ENCODE data around the gene DNAJC22. TPM values are rescaled to one million over a fixed set of nuclear protein-coding genes. Genes with fewer than 3 reads are reported as not detected.

DNAJC22 gene
- total RNA-seq, 1 donor from 2014 or later, result 0.99 TPM

- Mint-ChIP-seq H3K36me3 (ENCODE audit: unreplicated experiment) (no peaks in the 10 kb centered on the region), H3K27ac (ENCODE audit: unreplicated experiment) (no peak overlapping the region), H3K9me3 (ENCODE audit: unreplicated experiment) (no peaks in the 10 kb centered on the region), H3K4me3 (ENCODE audit: unreplicated experiment) (peak overlapping the region; percentile 56), H3K4me1 (ENCODE audit: unreplicated experiment) (peaks cover 46% of the 10 kb centered on the region), H3K27me3 (ENCODE audit: unreplicated experiment) (peaks cover 39% of the 10 kb centered on the region)
- DNase-seq (ENCODE audit: extremely low spot score, unreplicated experiment), result peak; percentile 91
- TF ChIP-seq CTCF (IDR thresholded peaks at IDR 0.05), result peak; percentile 92
Measured at GRCh38 chr12:49342066-49342913, 4.4 kb upstream of the DNAJC22 start.

DNA sequence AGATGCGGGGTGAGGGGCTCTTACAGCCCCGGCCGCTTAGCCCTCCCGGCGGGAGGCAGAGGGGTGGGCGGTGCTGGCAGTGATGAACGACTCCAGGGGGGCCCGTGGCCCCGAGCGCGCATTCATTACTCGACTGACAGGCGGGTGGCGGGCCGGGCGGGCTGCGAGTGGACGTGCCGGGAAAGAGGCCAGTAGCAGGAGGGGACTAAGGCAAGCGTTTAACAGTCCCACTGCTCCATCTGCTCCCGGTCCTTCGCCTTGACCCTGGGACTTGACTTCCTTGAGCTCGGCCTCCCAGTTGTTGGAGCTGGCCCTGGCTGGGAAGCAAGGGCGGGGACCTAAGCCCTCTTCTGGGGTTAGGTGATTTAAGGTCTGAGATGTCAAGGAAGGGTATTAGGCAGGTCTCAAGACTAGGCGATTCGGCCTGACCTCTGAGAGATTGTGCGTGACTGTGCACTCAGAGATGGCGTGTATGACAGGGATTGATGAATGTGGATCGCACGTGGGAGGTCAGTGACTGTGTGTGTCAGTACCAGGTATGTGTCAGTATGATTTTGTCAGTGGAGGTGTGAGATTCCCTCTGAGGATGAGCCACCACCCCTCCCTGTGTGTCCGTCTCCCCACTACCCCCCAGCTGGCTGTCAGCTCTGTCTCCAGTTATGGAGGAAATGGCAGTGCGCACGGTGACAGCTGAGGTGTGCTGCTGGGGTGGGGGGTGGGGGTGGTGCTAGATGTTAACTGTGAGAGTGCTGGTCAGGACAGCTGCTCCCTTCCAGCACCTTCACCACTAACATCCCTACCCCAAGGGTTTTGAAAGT, 3.6 kb upstream of the DNAJC22 start:
- no peak for TF ChIP-seq CTCF (IDR thresholded peaks at IDR 0.05)
- H3K4me3 Mint-ChIP-seq (ENCODE audit: unreplicated experiment), result peak overlapping the region; percentile 56
- H3K4me1 Mint-ChIP-seq (ENCODE audit: unreplicated experiment), result peaks cover 54% of the 10 kb centered on the region
- no peaks in the 10 kb centered on the region for H3K36me3 Mint-ChIP-seq (ENCODE audit: unreplicated experiment)
- H3K27ac Mint-ChIP-seq (ENCODE audit: unreplicated experiment), result no peak overlapping the region
- H3K9me3 Mint-ChIP-seq (ENCODE audit: unreplicated experiment), result no peaks in the 10 kb centered on the region
- no peak for DNase-seq (ENCODE audit: extremely low spot score, unreplicated experiment)
- peaks cover 34% of the 10 kb centered on the region for H3K27me3 Mint-ChIP-seq (ENCODE audit: unreplicated experiment)

DNA sequence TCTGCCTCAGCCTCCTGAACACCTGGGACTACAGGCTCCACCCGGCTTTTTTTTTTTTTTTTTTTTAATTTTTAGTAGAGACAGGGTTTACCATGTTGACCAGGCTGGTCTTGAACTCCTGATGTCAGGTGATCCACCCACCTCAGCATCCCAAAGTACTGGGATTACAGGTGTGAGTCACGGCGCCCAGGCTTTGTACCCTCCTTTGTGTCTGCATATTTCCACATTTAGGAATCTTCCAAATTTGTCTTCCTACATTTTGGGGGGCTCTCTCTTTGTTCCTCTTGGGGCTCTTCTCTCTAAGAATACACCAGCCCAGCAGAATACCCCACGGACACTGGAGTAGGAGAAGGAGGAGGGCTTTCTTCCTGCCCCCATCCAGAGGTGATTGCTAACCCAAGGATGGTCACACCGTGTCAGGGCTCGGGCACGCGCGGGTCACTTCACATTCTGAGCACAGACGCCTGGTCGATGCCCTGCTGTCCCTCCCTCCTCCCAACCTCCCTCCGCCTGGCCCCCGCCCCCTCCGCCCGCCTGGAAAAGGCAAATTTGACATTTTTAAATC, 2.1 kb upstream of the DNAJC22 start:
- Mint-ChIP-seq H3K36me3 (ENCODE audit: unreplicated experiment) (no peaks in the 10 kb centered on the region), H3K27me3 (ENCODE audit: unreplicated experiment) (peaks cover 33% of the 10 kb centered on the region), H3K4me3 (ENCODE audit: unreplicated experiment) (peak overlapping the region; percentile 40), H3K27ac (ENCODE audit: unreplicated experiment) (no peak overlapping the region), H3K9me3 (ENCODE audit: unreplicated experiment) (no peaks in the 10 kb centered on the region), H3K4me1 (ENCODE audit: unreplicated experiment) (peaks cover 48% of the 10 kb centered on the region)
- TF ChIP-seq CTCF (IDR thresholded peaks at IDR 0.05), result no peak
- no peak for DNase-seq (ENCODE audit: extremely low spot score, unreplicated experiment)

DNA sequence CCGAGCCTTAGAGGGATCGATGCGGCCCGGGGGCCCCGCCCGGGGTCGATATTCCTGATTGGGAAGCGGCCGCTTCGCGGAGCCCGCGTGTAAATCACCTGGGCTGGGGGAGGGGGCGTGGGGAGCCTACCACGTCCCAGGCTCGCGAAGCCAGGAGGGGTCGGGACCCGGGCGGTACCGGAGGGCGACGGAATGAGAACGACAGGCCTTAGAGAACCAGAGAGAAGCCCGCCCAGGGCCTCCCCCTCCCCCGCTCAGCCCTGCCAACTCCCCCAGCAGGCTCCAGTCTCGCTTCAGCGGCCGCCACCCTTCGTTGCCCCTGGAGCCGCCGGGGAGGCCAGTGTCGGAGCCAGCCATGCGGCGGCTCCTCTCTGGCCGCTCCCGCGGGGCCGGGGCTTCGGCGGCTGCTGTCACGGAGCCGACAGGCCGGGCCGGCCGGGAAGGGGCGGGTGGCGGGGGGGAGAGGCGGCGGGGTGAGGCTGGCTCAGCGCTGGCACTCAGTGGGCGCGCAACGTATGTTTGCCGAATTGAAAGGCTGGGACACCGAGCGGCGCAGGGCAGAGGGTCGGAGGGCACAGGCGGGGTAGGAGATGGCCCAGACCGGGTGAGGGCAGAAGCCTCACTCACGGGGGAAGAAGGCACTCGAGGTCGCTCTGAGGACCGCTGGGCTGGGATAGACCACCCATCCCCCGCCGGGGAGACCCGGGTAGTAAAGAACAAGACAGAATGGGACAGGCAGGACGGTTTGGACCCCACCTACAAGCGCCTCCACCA, 1.4 kb upstream of the DNAJC22 start:
- peaks cover 42% of the 10 kb centered on the region for H3K4me1 Mint-ChIP-seq (ENCODE audit: unreplicated experiment)
- no peak for DNase-seq (ENCODE audit: extremely low spot score, unreplicated experiment)
- peaks cover 33% of the 10 kb centered on the region for H3K27me3 Mint-ChIP-seq (ENCODE audit: unreplicated experiment)
- no peaks in the 10 kb centered on the region for H3K36me3 Mint-ChIP-seq (ENCODE audit: unreplicated experiment)
- H3K4me3 Mint-ChIP-seq (ENCODE audit: unreplicated experiment), result peak overlapping the region; percentile 66
- no peaks in the 10 kb centered on the region for H3K9me3 Mint-ChIP-seq (ENCODE audit: unreplicated experiment)
- TF ChIP-seq CTCF (IDR thresholded peaks at IDR 0.05), result no peak
- no peak overlapping the region for H3K27ac Mint-ChIP-seq (ENCODE audit: unreplicated experiment)

Measured in osteocyte (in vitro differentiated cells).